ENCODE data around the gene CCT5. TPM values are rescaled to one million over a fixed set of nuclear protein-coding genes. Genes with fewer than 3 reads are reported as not detected.
"Not testable (repeated sequence)": the region's sequence is repeated elsewhere in the genome, so short reads cannot be mapped to it uniquely, and the experiment has no call there.

Gene CCT5
- total and polyA plus RNA-seq, 5 experiments from 2014 or later: 103 to 216 (median 195) TPM

GRCh38 chr5:10266839-10267238 lies 16.8 kb downstream of the CCT5 start:
- Mint-ChIP-seq H3K27me3 (peaks cover 0 to 4% (median 0%) of the 10 kb centered on the region in 5 donors), H3K9me3 (no peaks in the 10 kb centered on the region), H3K4me3 (no peak overlapping the region), H3K36me3 (peaks cover 0 to 37% (median 6%) of the 10 kb centered on the region in 3 donors), H3K4me1 (peaks cover 0 to 6% (median 0%) of the 10 kb centered on the region in 4 donors), H3K27ac (peak overlapping the region in 1 of 10 donors; percentile 43)
- no peak for DNase-seq
- POLR2A ChIA-PET: no interaction called here
- ATAC-seq: no peak

GRCh38 chr5:10268100-10268499 lies 18.0 kb downstream of the CCT5 start:
- ATAC-seq (no peak), DNase-seq (no peak)
- no peak overlapping the region for H3K4me3 Mint-ChIP-seq
- peaks cover 0 to 2% (median 0%) of the 10 kb centered on the region in 9 donors for H3K9me3 Mint-ChIP-seq
- POLR2A ChIA-PET: no interaction called here
- peaks cover 3 to 14% (median 7%) of the 10 kb centered on the region in 4 donors for H3K4me1 Mint-ChIP-seq
- H3K36me3 Mint-ChIP-seq: peaks cover 0 to 26% (median 0%) of the 10 kb centered on the region in 3 donors
- no peak overlapping the region for H3K27ac Mint-ChIP-seq
- peaks cover 0 to 9% (median 5%) of the 10 kb centered on the region in 5 donors for H3K27me3 Mint-ChIP-seq

GRCh38 chr5:10272053-10272874 lies 22.2 kb downstream of the CCT5 start:
- Mint-ChIP-seq H3K9me3 (peaks cover 0 to 5% (median 0%) of the 10 kb centered on the region in 9 donors), H3K27ac (peak overlapping the region in 2 of 10 donors; percentile 38 to 58), H3K4me3 (no peak overlapping the region), H3K27me3 (peaks cover 1 to 9% (median 8%) of the 10 kb centered on the region in 5 donors), H3K36me3 (no peaks in the 10 kb centered on the region), H3K4me1 (peaks cover 6 to 42% (median 28%) of the 10 kb centered on the region in 4 donors)
- POLR2A ChIA-PET: no interaction called here
- ATAC-seq (no peak), DNase-seq (no peak)

- H3K27me3 Mint-ChIP-seq, DNase-seq, H3K27ac Mint-ChIP-seq, H3K4me3 Mint-ChIP-seq, POLR2A ChIA-PET, H3K9me3 Mint-ChIP-seq, H3K36me3 Mint-ChIP-seq, ATAC-seq: not testable (repeated sequence)
- H3K4me1 Mint-ChIP-seq: peaks cover 6 to 42% (median 28%) of the 10 kb centered on the region in 4 donors
Measured at GRCh38 chr5:10272875-10273209, 22.8 kb downstream of the CCT5 start.

- no peak overlapping the region for H3K4me3 Mint-ChIP-seq
- POLR2A ChIA-PET: no interaction called here
- DNase-seq (no peak), ATAC-seq (no peak)
- peaks cover 0 to 5% (median 0%) of the 10 kb centered on the region in 9 donors for H3K9me3 Mint-ChIP-seq
- peak overlapping the region in 2 of 10 donors; percentile 33 to 67 for H3K27ac Mint-ChIP-seq
- peaks cover 6 to 42% (median 28%) of the 10 kb centered on the region in 4 donors for H3K4me1 Mint-ChIP-seq
- H3K36me3 Mint-ChIP-seq: no peaks in the 10 kb centered on the region
- H3K27me3 Mint-ChIP-seq: peaks cover 2 to 9% (median 8%) of the 10 kb centered on the region in 5 donors
Measured at GRCh38 chr5:10275460-10275859, 25.4 kb downstream of the CCT5 start.

- H3K27ac Mint-ChIP-seq: peak overlapping the region in 1 of 10 donors; percentile 67
- no peak for ATAC-seq
- POLR2A ChIA-PET: no interaction called here
- peaks cover 2 to 9% (median 7%) of the 10 kb centered on the region in 5 donors for H3K27me3 Mint-ChIP-seq
- no peak overlapping the region for H3K4me3 Mint-ChIP-seq
- DNase-seq: no peak
- no peaks in the 10 kb centered on the region for H3K36me3 Mint-ChIP-seq
- H3K9me3 Mint-ChIP-seq: peaks cover 0 to 5% (median 0%) of the 10 kb centered on the region in 9 donors
- H3K4me1 Mint-ChIP-seq: peaks cover 6 to 42% (median 28%) of the 10 kb centered on the region in 4 donors
Measured at GRCh38 chr5:10275991-10276390, 25.9 kb downstream of the CCT5 start.

GRCh38 chr5:10276691-10277090 lies 26.6 kb downstream of the CCT5 start:
- no peaks in the 10 kb centered on the region for H3K36me3 Mint-ChIP-seq
- H3K9me3 Mint-ChIP-seq: peaks cover 0 to 5% (median 0%) of the 10 kb centered on the region in 9 donors
- POLR2A ChIA-PET: no interaction called here
- peaks cover 2 to 9% (median 7%) of the 10 kb centered on the region in 5 donors for H3K27me3 Mint-ChIP-seq
- H3K4me1 Mint-ChIP-seq: peaks cover 6 to 40% (median 28%) of the 10 kb centered on the region in 4 donors
- no peak overlapping the region for H3K4me3 Mint-ChIP-seq
- DNase-seq (no peak), ATAC-seq (no peak)
- H3K27ac Mint-ChIP-seq: no peak overlapping the region

GRCh38 chr5:10277773-10278630 lies 27.9 kb downstream of the CCT5 start:
- H3K4me1 Mint-ChIP-seq: peaks cover 2 to 29% (median 21%) of the 10 kb centered on the region in 4 donors
- POLR2A ChIA-PET: no interaction called here
- H3K4me3 Mint-ChIP-seq: peak overlapping the region in 1 of 10 donors; percentile 56
- DNase-seq: no peak
- no peaks in the 10 kb centered on the region for H3K36me3 Mint-ChIP-seq
- peaks cover 0 to 3% (median 0%) of the 10 kb centered on the region in 9 donors for H3K9me3 Mint-ChIP-seq
- H3K27ac Mint-ChIP-seq: peak overlapping the region in 4 of 10 donors; percentile 6 to 90 (median 36)
- peaks cover 0 to 6% (median 2%) of the 10 kb centered on the region in 5 donors for H3K27me3 Mint-ChIP-seq
- no peak for ATAC-seq

- DNase-seq: no peak
- H3K27ac Mint-ChIP-seq: peak overlapping the region in 2 of 10 donors; percentile 4 to 6
- POLR2A ChIA-PET: no interaction called here
- H3K9me3 Mint-ChIP-seq: peaks cover 0 to 2% (median 0%) of the 10 kb centered on the region in 9 donors
- peak overlapping the region in 1 of 10 donors; percentile 56 for H3K4me3 Mint-ChIP-seq
- H3K27me3 Mint-ChIP-seq: peaks cover 0 to 6% (median 2%) of the 10 kb centered on the region in 5 donors
- ATAC-seq: no peak
- peaks cover 4 to 26% (median 18%) of the 10 kb centered on the region in 4 donors for H3K4me1 Mint-ChIP-seq
- H3K36me3 Mint-ChIP-seq: no peaks in the 10 kb centered on the region
Measured at GRCh38 chr5:10278658-10279279, 28.7 kb downstream of the CCT5 start.

- H3K9me3 Mint-ChIP-seq: no peaks in the 10 kb centered on the region
- no peak for DNase-seq
- POLR2A ChIA-PET: no interaction called here
- H3K27me3 Mint-ChIP-seq: peaks cover 0 to 6% (median 2%) of the 10 kb centered on the region in 5 donors
- H3K4me1 Mint-ChIP-seq: peaks cover 4 to 23% (median 18%) of the 10 kb centered on the region in 4 donors
- no peaks in the 10 kb centered on the region for H3K36me3 Mint-ChIP-seq
- H3K27ac Mint-ChIP-seq: no peak overlapping the region
- H3K4me3 Mint-ChIP-seq: no peak overlapping the region
- ATAC-seq: no peak
Measured at GRCh38 chr5:10279328-10279727, 29.2 kb downstream of the CCT5 start.

- ATAC-seq (no peak), DNase-seq (no peak)
- Mint-ChIP-seq H3K9me3 (no peaks in the 10 kb centered on the region), H3K27me3 (peaks cover 0 to 6% (median 2%) of the 10 kb centered on the region in 5 donors), H3K27ac (no peak overlapping the region), H3K4me1 (peaks cover 3 to 15% (median 13%) of the 10 kb centered on the region in 4 donors), H3K4me3 (no peak overlapping the region), H3K36me3 (no peaks in the 10 kb centered on the region)
- POLR2A ChIA-PET: no interaction called here
Measured at GRCh38 chr5:10279925-10280720, 30.0 kb downstream of the CCT5 start.

Data from naive thymus-derived CD8-positive, alpha-beta T cell (primary cell).